Chondrocyte (in vitro differentiated cells): ENCODE results near the gene IFT22. TPM values are rescaled to one million over a fixed set of nuclear protein-coding genes. Genes with fewer than 3 reads are reported as not detected.

Experiments used
- DNase-seq: peaks from one replicate; pipeline ENCODE4 v3.0.0; 2021; ENCODE audit warnings: mixed read lengths, low spot score
- H3K27ac Mint-ChIP-seq: one replicate; pipeline ENCODE4 v1.8.0; 2021; ENCODE audit warnings: mild to moderate bottlenecking, moderate library complexity, mixed read lengths; ENCODE audit not compliant: unreplicated experiment
- H3K27me3 Mint-ChIP-seq: 2 replicates; pipeline ENCODE4 v1.8.0; 2021; ENCODE audit warnings: low read depth, mixed read lengths
- H3K36me3 Mint-ChIP-seq: 2 replicates; pipeline ENCODE4 v1.8.0; 2021; ENCODE audit warnings: low read depth, mixed read lengths
- H3K4me1 Mint-ChIP-seq: 2 replicates; pipeline ENCODE4 v1.8.0; 2021; ENCODE audit warnings: low read depth, mild to moderate bottlenecking, mixed read lengths
- H3K4me3 Mint-ChIP-seq: one replicate; pipeline ENCODE4 v1.8.0; 2021; ENCODE audit warnings: mild to moderate bottlenecking, moderate library complexity, mixed read lengths; ENCODE audit not compliant: unreplicated experiment
- H3K9me3 Mint-ChIP-seq: 2 replicates; pipeline ENCODE4 v1.8.0; 2021; ENCODE audit warnings: low read depth, mixed read lengths
- CTCF ChIP-seq: fragments of 200-600 bp; sonication (generic); IDR thresholded peaks from 2 replicates; pipeline ENCODE4 v1.5.0; 2021; ENCODE audit warnings: antibody characterized with exemption, mild to moderate bottlenecking, moderate library complexity
- total RNA-seq: library from RNA; stranded (reverse); gene quantifications from 3 replicates; pipeline ENCODE4 v1.2.1, GENCODE V29; 2021

Gene IFT22
- total RNA-seq, 1 donor from 2014 or later = 24.3 TPM

GRCh38 chr7:101306307-101306706 lies 15.3 kb downstream of the IFT22 start:
- no peak for TF ChIP-seq CTCF
- Mint-ChIP-seq H3K36me3 (peaks cover 9% of the 10 kb centered on the region), H3K27ac (no peak overlapping the region), H3K9me3 (peaks cover 17% of the 10 kb centered on the region), H3K4me1 (peaks cover 5% of the 10 kb centered on the region), H3K4me3 (no peak overlapping the region), H3K27me3 (peaks cover 25% of the 10 kb centered on the region)
- DNase-seq = no peak

GRCh38 chr7:101303102-101303701 lies 18.4 kb downstream of the IFT22 start:
- TF ChIP-seq CTCF = no peak
- Mint-ChIP-seq H3K9me3 (peaks cover 18% of the 10 kb centered on the region), H3K27me3 (peaks cover 46% of the 10 kb centered on the region), H3K36me3 (peaks cover 16% of the 10 kb centered on the region), H3K4me1 (peaks cover 11% of the 10 kb centered on the region), H3K4me3 (peak overlapping the region; percentile 35), H3K27ac (no peak overlapping the region)
- DNase-seq = no peak

- H3K27ac Mint-ChIP-seq = no peak overlapping the region
- H3K4me3 Mint-ChIP-seq = peak overlapping the region; percentile 45
- peaks cover 18% of the 10 kb centered on the region for H3K9me3 Mint-ChIP-seq
- H3K36me3 Mint-ChIP-seq = peaks cover 16% of the 10 kb centered on the region
- no peak for DNase-seq
- peaks cover 7% of the 10 kb centered on the region for H3K4me1 Mint-ChIP-seq
- TF ChIP-seq CTCF = no peak
- H3K27me3 Mint-ChIP-seq = peaks cover 46% of the 10 kb centered on the region
These were observed 18.9 kb downstream of the IFT22 start for GRCh38 chr7:101302641-101303101.

GRCh38 chr7:101300465-101301376 lies 20.9 kb downstream of the IFT22 start:
- peaks cover 16% of the 10 kb centered on the region for H3K36me3 Mint-ChIP-seq
- no peak overlapping the region for H3K27ac Mint-ChIP-seq
- H3K4me1 Mint-ChIP-seq = peaks cover 7% of the 10 kb centered on the region
- peaks cover 41% of the 10 kb centered on the region for H3K27me3 Mint-ChIP-seq
- H3K4me3 Mint-ChIP-seq = no peak overlapping the region
- peaks cover 18% of the 10 kb centered on the region for H3K9me3 Mint-ChIP-seq
- TF ChIP-seq CTCF = no peak
- no peak for DNase-seq
